ENCODE data around the gene OR9A2. TPM values are rescaled to one million over a fixed set of nuclear protein-coding genes. Genes with fewer than 3 reads are reported as not detected.

OR9A2 gene
- total RNA-seq, 1 experiment from 2014 or later, result not detected

- no peaks in the 10 kb centered on the region for H3F3A ChIP-seq (ENCODE audit: insufficient read depth, low read depth)
- H3K27me3 ChIP-seq (ENCODE audit: insufficient read depth, low read depth), result no peaks in the 10 kb centered on the region
- H2AFZ ChIP-seq, result no peak overlapping the region
- H3K79me2 ChIP-seq (ENCODE audit: low read depth), result no peaks in the 10 kb centered on the region
- intact Hi-C loops (cut with micrococcal nuclease; ENCODE audit: unreplicated experiment), result no loop called here
- no peak for DNase-seq
- no peak overlapping the region for H3K4me2 ChIP-seq
- no peaks in the 10 kb centered on the region for H3K36me3 ChIP-seq (ENCODE audit: low read depth)
- H3K27ac ChIP-seq, result no peak overlapping the region
- TF ChIP-seq EZH2 (IDR thresholded peaks at IDR 0.05; ENCODE audit: low read depth), result no peak
- TF ChIP-seq, protein P1, sequence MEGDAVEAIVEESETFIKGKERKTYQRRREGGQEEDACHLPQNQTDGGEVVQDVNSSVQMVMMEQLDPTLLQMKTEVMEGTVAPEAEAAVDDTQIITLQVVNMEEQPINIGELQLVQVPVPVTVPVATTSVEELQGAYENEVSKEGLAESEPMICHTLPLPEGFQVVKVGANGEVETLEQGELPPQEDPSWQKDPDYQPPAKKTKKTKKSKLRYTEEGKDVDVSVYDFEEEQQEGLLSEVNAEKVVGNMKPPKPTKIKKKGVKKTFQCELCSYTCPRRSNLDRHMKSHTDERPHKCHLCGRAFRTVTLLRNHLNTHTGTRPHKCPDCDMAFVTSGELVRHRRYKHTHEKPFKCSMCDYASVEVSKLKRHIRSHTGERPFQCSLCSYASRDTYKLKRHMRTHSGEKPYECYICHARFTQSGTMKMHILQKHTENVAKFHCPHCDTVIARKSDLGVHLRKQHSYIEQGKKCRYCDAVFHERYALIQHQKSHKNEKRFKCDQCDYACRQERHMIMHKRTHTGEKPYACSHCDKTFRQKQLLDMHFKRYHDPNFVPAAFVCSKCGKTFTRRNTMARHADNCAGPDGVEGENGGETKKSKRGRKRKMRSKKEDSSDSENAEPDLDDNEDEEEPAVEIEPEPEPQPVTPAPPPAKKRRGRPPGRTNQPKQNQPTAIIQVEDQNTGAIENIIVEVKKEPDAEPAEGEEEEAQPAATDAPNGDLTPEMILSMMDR (conservative IDR thresholded peaks at IDR 0.05), result no peak
- POLR2A ChIA-PET (ENCODE audit: unreplicated experiment), result no interaction called here
- H3K9me3 ChIP-seq (ENCODE audit: insufficient read depth, low read depth), result no peaks in the 10 kb centered on the region
- H3K4me1 ChIP-seq (replicated peaks; ENCODE audit: insufficient read depth), result no peaks in the 10 kb centered on the region
- BruUV-seq (replicated peaks), result no TSS peak
- no peak overlapping the region for H3K4me3 ChIP-seq
- H4K20me1 ChIP-seq (ENCODE audit: insufficient read depth), result no peaks in the 10 kb centered on the region
- H3K9me2 ChIP-seq (ENCODE audit: insufficient read depth), result no peaks in the 10 kb centered on the region
- CTCF ChIA-PET, result no interaction called here
These were observed 19.5 kb upstream of the OR9A2 start for GRCh38 chr7:143046426-143046851.

- Histone ChIP-seq H3K4me3 (no peak overlapping the region), H4K20me1 (ENCODE audit: insufficient read depth) (no peaks in the 10 kb centered on the region), H2AFZ (no peak overlapping the region), H3K9me2 (ENCODE audit: insufficient read depth) (no peaks in the 10 kb centered on the region), H3K79me2 (ENCODE audit: low read depth) (no peaks in the 10 kb centered on the region), H3F3A (ENCODE audit: insufficient read depth, low read depth) (no peaks in the 10 kb centered on the region), H3K9me3 (ENCODE audit: insufficient read depth, low read depth) (no peaks in the 10 kb centered on the region), H3K36me3 (ENCODE audit: low read depth) (no peaks in the 10 kb centered on the region), H3K27ac (no peak overlapping the region), H3K4me2 (no peak overlapping the region), H3K4me1 (replicated peaks; ENCODE audit: insufficient read depth) (no peaks in the 10 kb centered on the region), H3K27me3 (ENCODE audit: insufficient read depth, low read depth) (no peaks in the 10 kb centered on the region)
- CTCF ChIA-PET, result no interaction called here
- no peak for DNase-seq
- BruUV-seq (replicated peaks), result no TSS peak
- POLR2A ChIA-PET (ENCODE audit: unreplicated experiment), result interaction anchor here (0.7 kb wide), 1 partner anchor 188 kb away, joined by 4 read pairs; no protein-coding TSS in a partner anchor
- TF ChIP-seq, protein P1 (conservative IDR thresholded peaks at IDR 0.05), result no peak
- no peak for TF ChIP-seq EZH2 (IDR thresholded peaks at IDR 0.05; ENCODE audit: low read depth)
- intact Hi-C loops (cut with micrococcal nuclease; ENCODE audit: unreplicated experiment), result no loop called here
These were observed 16.5 kb upstream of the OR9A2 start for GRCh38 chr7:143043391-143043790.

GRCh38 chr7:143042790-143043271 is 15.9 kb upstream of the OR9A2 start:
- Histone ChIP-seq H3K4me1 (replicated peaks; ENCODE audit: insufficient read depth) (no peaks in the 10 kb centered on the region), H3K36me3 (ENCODE audit: low read depth) (no peaks in the 10 kb centered on the region), H3K9me3 (ENCODE audit: insufficient read depth, low read depth) (no peaks in the 10 kb centered on the region), H3F3A (ENCODE audit: insufficient read depth, low read depth) (no peaks in the 10 kb centered on the region), H4K20me1 (ENCODE audit: insufficient read depth) (no peaks in the 10 kb centered on the region), H3K4me2 (no peak overlapping the region), H3K27ac (no peak overlapping the region), H2AFZ (no peak overlapping the region), H3K9me2 (ENCODE audit: insufficient read depth) (no peaks in the 10 kb centered on the region), H3K27me3 (ENCODE audit: insufficient read depth, low read depth) (no peaks in the 10 kb centered on the region), H3K79me2 (ENCODE audit: low read depth) (no peaks in the 10 kb centered on the region), H3K4me3 (no peak overlapping the region)
- ChIA-PET CTCF (no interaction called here), POLR2A (ENCODE audit: unreplicated experiment) (interaction anchor here (0.7 kb wide), 1 partner anchor 187 kb away, joined by 4 read pairs; no protein-coding TSS in a partner anchor)
- no TSS peak for BruUV-seq (replicated peaks)
- no peak for TF ChIP-seq EZH2 (IDR thresholded peaks at IDR 0.05; ENCODE audit: low read depth)
- TF ChIP-seq, protein P1 (conservative IDR thresholded peaks at IDR 0.05), result no peak
- DNase-seq, result no peak
- intact Hi-C loops (cut with micrococcal nuclease; ENCODE audit: unreplicated experiment), result no loop called here
